NCI-H187 treated with DMSO at 0.1 percent for 48 hours (cell line): ENCODE data around the gene PDCD2L.
"Not testable (repeated sequence)": the region's sequence is repeated elsewhere in the genome, so short reads cannot be mapped to it uniquely, and the experiment has no call there.

Experiments used
- DNase-seq: peaks from one replicate; lab custom pipeline; 2025; lab: John Stamatoyannopoulos, UW

The PDCD2L gene

DNA sequence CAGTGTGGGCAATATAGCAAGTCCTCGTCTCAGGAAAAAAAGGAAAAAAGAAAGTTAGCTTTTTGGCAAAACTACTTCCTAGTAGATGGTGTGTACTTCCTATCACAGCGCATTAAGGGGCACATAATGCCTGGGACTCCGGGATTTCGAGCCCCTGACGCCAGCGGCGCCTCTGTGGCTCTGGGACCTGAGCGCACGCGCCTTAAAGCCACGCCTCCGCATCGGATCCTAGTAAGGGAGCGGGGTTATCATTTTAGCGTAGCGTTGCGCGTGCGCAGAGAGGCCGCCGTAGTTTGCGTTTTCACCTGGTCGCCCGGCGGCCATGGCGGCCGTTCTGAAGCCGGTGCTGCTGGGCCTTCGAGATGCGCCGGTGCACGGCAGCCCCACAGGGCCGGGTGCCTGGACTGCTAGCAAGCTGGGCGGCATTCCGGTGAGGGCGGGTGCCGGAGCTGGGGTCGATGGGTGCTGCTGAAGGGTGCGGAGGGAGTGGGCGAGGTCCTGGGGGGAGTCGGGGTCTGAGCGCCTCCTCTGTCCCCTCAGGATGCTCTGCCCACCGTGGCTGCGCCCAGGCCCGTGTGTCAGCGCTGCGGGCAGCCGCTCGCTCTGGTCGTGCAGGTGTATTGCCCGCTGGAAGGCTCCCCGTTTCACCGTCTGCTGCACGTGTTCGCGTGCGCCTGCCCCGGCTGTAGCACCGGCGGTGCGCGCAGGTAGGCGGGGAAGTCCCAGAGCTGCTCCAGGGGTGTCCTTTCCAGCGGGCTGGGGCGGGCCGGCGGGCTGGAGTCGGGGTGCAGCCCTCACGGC, at the start of gene PDCD2L:
Gene PDCD2L (plus strand): TSS at position 291 of the 801 bp plus-strand sequence. CDS start 32 bp downstream, at position 323.
- DNase-seq: peak; percentile 44

GRCh38 chr19:34355201-34355600, 49.0 kb upstream of the PDCD2L start:
- no peak for DNase-seq

DNA sequence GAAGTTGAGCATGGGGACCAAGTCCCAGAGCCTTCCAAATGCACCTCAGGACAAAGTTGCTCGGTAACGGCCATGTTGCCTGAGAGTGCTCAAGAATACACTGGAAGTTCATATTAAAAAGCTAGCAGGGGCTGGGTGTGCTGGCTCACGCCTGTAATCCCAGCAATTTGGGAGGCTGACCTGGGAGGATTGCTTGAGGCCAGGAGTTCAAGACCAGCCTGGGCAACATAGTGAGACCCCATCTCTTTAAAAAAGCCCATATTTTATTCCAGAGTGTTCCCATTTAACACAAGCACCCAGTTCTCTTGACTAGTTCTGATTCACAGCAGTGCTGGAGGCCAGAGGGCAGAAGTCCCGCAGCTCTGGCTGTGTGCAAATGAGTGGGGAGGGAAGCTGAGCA, 47.3 kb upstream of the PDCD2L start:
- DNase-seq: no peak

GRCh38 chr19:34357431-34357830, 46.8 kb upstream of the PDCD2L start:
- DNase-seq: no peak

DNA sequence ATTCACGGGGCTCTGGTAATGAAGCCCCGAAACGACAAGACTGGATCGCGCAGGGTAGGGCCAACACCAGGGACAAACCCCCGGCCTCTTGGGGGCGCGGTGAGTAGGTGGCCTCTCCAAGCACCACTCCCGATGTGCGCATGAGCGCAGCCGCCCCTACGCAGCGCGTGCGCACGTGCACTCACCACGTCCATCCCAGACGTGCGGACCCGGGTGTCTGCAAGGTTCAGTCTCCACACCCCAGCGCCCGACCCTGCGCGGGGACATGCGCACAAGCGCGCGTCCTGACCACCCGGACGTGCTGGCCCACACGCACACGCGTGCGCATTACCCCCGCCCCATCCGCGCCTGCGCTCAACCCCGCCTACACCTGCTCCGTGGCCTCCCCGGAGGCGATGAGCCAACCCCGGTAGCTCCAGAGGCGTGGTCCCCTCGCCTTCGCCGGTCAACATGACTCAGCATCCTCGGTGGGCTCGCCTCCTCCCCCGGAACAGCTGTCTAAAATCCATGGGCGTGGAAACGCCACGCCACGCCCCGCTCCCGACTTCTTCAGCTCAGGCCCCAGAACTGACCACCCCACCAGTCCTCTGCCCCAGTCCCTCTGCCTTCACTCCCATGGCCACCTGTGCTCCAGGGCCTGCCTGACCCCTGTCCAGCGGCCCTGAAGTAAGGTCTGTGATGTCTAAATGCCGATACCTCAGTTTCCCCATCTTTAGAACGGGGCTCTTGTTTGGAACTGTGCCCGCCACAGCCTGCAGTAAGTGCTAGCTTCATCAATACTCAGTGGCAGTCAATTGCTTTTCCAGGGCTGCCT, 44.9 kb upstream of the PDCD2L start:
- DNase-seq: peak; percentile 75

GRCh38 chr19:34359954-34360315, 44.3 kb upstream of the PDCD2L start:
- no peak for DNase-seq

GRCh38 chr19:34360354-34360909, 43.8 kb upstream of the PDCD2L start:
- no peak for DNase-seq

- no peak for DNase-seq
Observed at GRCh38 chr19:34362679-34363069, 41.5 kb upstream of the PDCD2L start.

DNA sequence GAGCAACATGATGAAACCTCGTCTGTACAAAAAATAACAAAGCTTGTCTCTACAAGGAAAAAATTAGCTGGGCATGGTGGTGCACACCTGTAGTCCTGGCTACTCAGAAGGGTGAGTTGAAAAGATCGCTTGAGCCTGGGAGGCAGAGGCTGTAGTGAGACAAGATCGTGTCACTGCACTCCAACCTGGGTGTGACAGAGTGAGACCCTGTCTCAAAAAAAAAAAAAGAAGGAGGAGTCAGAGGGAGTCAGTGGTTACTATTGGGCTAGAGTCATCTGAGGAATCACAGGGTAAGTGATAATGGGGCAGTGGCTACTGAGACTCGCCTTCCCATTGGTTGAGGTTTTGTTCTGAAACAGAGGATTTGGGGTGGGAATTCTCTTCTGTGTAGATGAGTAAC, 41.1 kb upstream of the PDCD2L start:
- DNase-seq: no peak

DNA sequence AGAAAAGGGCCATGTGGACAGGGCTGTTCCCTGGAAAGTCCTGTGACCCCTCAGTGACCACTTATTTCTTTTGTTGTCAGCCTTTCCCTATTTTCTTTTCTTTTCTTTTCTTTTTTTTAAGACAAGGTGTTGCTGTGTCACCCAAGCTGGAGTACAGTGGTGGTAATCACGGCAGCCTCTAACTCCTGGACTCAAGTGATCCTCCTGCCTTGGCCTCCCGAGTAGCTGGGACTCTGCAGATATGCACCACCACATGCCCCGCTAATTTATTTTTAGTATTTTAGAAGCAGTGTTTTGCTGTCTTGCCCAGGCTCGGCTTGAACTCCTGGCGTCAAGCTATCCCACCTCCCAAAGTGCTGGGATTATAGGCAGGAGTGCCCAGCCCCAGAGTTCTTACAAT, 40.3 kb upstream of the PDCD2L start:
- DNase-seq: no peak

- no peak for DNase-seq
Observed at GRCh38 chr19:34364462-34364829, 39.8 kb upstream of the PDCD2L start.

DNA sequence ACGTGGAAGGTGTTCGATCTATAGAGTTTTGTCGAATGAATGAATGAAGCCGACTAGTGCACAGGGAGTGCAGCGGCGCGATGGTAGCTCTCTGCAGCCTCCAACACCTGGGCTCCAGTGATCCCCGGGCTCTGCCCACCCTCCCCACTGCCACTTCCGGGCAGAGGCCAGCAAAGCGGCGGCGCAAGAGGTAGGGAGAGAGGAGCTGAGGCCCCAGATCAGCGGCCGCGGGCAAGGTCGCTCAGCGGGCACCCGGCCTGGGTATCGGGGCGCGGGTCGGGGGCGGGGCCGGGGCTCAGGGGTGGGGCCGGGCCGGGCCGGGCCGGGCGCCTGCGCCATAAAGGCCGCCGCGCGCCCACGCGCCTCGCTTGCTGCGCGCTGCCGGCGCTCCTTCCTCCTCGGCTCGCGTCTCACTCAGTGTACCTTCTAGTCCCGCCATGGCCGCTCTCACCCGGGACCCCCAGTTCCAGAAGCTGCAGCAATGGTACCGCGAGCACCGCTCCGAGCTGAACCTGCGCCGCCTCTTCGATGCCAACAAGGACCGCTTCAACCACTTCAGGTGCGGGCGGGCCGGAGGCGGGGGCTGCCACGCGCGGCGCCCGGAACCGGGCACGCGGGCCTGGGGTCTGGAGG, 39.3 kb upstream of the PDCD2L start, which contains the start of gene GPI:
Gene GPI (plus strand): TSS at position 367 of the 633 bp plus-strand sequence. CDS start 71 bp downstream, at position 438.
- DNase-seq: peak; percentile 34

DNA sequence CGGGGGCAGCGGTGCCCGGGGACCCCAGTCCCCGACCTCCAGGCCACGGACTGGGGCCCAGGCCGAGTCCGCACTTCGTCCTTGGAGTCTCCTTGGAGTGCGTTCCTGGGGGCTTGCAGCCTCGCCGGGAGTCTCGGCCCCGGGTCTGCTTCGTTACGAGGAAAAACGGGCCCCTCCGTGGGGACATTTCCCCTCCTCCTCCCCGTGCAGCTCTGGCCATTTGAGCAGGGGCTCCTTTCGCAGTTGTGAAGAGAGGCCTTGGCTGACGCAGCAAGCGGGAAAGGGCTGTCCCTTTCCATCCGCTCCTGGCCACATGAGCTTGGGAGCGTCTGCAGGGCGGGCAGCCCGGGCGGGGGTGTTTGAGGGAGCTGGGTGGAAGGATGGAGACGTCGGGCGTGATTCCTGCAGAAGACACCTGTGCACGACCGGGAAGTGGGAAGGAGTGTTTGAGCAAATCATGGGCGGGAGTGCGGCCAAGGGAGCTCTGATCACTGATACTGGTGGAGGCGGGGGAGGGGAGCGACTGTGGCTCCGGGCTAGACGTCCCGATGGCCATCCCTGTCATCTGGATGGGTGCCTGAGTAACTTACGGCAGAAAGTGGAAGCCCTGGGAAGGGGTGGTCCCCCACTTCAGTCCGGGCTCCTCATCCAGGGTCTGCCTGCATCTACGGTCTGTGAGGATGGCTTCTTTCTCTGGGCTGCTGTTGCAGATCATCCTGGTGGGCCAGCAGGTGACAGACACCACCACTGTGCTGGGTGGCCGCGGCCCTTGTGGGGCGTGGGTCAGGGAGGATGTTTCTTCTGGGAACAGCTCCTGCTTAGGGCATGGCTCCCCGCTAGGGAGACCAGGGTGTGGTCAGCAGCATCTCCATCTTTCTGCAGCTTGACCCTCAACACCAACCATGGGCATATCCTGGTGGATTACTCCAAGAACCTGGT, 38.5 kb upstream of the PDCD2L start:
- DNase-seq: no peak

DNA sequence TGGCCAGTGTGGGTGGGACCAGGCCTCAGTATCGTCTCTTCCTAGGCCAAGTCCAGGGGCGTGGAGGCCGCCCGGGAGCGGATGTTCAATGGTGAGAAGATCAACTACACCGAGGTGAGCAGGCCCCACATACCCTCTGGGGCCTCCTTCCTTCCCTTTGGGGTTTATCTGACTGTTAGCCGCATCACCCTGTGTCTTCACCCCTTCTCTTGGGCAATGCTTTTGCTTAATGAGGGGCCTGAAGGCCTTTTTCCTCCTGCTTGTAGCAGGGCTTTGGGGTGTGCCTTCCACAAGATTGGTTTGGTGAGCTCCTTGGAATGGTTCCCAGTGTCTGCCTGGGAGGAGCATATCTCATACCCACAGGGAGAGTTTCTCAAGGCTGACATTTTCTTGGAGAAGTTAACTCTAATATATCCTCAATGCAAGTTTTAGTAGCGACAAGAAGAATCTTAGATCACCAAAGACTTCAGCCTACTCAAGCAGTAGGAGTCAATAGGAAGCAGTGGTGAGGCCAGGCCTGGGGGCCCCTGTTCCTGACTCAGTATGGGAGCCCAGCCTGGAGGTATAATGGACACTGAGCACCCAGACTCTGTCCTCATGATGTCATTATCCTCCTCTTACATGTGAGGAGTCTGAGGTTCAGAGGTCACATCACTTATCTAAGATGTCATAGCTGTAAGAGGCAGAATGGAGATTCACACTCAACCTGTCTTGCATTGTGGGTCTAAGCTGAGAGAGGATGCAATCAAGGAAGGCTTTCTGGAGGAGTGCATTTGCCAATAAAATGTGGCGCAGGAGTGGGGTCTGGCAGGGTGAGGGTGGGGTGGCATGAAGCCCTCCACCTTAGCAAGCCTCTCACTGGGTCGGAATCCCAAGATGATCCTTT, 37.2 kb upstream of the PDCD2L start:
- no peak for DNase-seq

GRCh38 chr19:34367624-34367957, 36.6 kb upstream of the PDCD2L start:
- no peak for DNase-seq

- DNase-seq: no peak
Observed at GRCh38 chr19:34368338-34368737, 35.9 kb upstream of the PDCD2L start.

- DNase-seq: not testable (repeated sequence)
Observed at GRCh38 chr19:34369166-34369565, 35.0 kb upstream of the PDCD2L start.

- no peak for DNase-seq
Observed at GRCh38 chr19:34370117-34370516, 34.1 kb upstream of the PDCD2L start.

- DNase-seq: no peak
Observed at GRCh38 chr19:34370983-34371382, 33.2 kb upstream of the PDCD2L start.

- DNase-seq: no peak
Observed at GRCh38 chr19:34373601-34374288, 30.5 kb upstream of the PDCD2L start.
